GM12801 (cell line): ENCODE measurements around the gene CACNA1H.

ENCODE experiments used
- CTCF ChIP-seq: IDR thresholded peaks from one replicate; pipeline ENCODE4 v1.5.1; 2011; ENCODE audit warnings: control low read depth; ENCODE audit not compliant: insufficient read length; ENCODE audit errors: extremely low read depth

CACNA1H gene

DNA sequence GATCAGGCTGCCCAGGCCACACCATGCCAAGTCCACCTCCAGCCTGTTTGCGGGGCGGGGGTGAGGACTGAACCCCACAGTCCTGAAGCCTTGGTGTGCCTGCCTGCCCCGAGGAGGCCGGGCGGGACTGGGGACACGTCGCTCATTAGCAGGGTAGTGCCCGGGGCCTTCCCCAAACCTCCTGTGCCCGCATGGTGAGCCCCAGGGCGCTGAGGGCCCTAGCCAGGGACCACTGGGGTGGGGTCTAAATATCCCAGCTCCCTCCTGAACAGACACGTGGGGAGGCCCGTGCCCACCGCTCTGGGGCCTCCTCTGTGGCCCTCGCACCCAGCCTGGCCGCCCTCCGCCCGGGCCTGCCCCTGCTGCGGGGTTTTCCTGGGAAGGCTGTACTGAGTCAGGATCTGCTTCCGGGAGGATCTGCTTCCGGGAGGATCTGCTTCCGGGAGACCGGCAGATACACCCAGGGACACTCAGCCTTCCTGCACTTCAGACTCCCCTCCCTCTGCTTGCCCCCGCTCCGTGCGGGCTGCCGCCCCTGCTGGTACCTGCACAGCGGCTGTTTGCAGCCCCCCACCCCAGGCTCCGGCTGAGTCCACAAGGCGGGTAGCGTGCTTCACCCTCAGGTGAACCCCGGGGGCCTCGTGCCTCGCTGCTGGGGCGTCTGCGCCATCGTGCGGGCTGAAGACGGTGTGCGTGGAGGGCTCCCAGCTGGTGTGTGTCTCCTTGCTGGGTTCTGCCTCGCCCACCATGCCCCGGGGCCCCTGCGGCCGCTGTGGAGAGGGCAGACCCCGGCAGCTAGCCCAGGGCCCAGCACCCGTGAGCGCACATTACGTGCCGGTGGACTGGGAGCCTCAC, 23.6 kb upstream of the CACNA1H start:
- no peak for TF ChIP-seq CTCF

DNA sequence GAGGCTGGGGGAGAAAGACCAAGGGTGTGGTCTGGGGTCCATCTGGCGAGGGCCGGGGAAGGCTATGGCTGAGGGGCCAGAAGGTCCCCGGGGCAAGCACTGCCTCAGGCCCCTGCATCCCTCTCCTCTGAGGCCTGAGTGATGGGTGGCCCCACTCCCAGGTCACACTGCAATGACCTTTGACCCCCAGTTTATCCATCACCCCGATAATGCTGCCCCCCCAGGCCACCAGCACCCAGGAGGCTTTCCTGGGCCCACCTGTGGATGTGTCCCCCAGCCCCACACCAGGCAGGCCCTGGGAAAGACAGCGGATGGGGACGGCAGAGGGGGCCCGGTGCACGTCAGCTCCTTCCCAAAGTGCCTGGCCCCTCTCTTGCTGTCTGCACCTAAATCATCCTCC, 22.5 kb upstream of the CACNA1H start:
- TF ChIP-seq CTCF, result no peak

- TF ChIP-seq CTCF, result no peak
Measured at GRCh38 chr16:1131378-1131994, 21.4 kb upstream of the CACNA1H start.

GRCh38 chr16:1132431-1132830, 20.5 kb upstream of the CACNA1H start:
- no peak for TF ChIP-seq CTCF

DNA sequence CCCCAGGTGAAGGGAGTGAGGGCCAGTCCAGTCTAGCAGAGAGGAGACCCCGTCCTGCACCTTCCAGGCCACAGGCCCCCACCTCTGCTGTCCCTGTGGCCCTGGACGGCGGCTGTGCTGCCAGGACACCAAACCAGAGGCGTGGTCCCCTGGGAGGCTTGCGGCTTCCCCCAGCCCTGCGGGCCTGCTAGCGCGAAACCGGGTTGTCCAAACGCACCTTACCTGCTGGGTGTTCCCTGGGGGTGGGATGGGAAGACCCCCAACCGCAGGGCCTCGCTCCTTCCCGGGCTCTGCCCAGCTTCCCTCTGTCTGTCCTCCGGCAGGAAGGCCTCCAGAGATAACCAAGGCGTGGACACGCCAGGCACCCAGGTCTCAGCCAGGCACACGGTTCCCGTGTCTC, 19.6 kb upstream of the CACNA1H start:
- TF ChIP-seq CTCF, result no peak

DNA sequence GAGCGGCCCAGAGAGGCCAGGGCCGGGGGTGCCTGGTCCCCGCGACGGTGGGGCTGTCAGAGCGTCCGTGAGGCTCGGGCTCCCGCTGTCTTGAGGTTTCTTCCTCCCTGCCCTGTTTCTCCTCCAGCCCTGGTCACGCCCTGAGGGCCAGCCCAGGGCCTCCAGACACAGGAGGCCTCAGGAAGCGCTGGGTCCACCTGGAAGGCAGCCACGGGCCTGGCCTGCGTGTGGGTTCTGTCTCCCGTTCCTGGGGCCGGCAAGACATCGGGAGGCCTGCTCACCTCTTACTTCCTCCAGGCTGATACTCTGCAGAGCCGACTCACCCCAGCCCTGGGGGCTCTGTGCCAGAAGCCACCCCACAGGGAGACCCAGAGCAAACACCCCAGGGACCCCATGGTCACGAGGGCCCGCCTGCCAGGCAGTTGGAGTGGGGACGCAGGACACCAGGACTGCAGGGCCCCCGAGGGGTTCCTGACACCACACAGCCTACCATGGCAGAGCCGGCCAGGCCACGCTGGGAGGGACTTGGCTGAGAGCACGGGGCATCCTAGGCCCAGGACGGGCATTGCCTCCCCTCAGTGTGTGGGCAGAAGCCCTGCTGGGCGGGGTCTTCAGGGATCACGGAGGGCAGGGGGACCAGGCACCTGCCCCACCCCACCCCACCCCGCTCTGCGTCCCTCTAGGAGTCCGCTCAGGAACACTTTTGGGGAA, 18.9 kb upstream of the CACNA1H start:
- no peak for TF ChIP-seq CTCF

- no peak for TF ChIP-seq CTCF
Measured at GRCh38 chr16:1134776-1135458, 18.0 kb upstream of the CACNA1H start.
